Stimulated activated CD4-positive, alpha-beta T cell treated with anti-CD3 and anti-CD28 coated beads, Interleukin-15, amount 100 ng/mL, for 24 hours (primary cell): ENCODE measurements around the gene SLC39A7.

Source experiments
- DNase-seq: peaks from one replicate; pipeline ENCODE4 v3.0.0-alpha.2; 2020

Gene SLC39A7

GRCh38 chr6:33170176-33171015, 30.3 kb upstream of the SLC39A7 start:
- DNase-seq, result no peak

DNA sequence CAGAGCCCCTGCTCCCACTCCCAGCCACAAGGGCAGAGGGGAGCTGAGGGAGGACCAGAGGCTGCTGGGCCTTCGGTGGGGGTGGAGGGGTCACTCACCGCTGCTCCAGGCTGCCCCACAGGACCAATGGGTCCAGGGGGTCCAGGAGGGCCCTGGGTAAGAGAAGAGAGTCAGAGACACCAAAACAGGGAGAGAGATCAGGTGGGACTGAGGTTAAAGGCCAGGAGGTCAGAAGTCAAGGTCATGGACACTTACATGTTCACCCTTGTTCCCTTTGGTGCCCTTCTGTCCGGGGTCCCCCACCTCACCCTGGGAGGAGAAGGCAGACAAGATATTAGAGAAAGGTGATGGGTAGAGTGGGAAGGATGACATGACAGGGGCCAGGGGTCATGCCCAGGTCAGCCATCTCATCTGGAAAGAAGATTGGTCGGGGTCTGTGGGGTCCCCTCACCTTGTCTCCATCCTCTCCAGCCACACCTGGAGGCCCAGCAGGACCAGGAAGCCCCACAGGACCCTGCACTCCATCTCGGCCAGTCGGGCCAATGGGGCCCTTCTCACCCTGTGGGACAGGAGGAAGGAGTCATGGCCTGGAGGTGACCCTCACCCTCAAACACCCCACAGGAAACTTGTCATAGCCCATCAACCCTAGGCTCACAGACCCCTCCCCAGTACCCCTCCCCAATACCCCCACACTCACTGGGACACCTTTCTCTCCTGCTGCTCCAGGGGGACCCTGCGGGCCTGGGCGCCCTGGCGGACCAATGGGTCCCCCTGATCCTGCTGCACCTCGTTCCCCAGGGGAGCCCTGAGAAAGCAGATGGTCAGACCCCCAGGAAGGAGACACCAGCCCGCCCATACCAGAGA, 29.4 kb upstream of the SLC39A7 start:
- no peak for DNase-seq

GRCh38 chr6:33171880-33172687, 28.6 kb upstream of the SLC39A7 start:
- no peak for DNase-seq

GRCh38 chr6:33172688-33173534, 27.8 kb upstream of the SLC39A7 start:
- DNase-seq, result no peak

- no peak for DNase-seq
Measured at GRCh38 chr6:33173535-33174180, 27.0 kb upstream of the SLC39A7 start.

- no peak for DNase-seq
Measured at GRCh38 chr6:33174784-33175183, 25.9 kb upstream of the SLC39A7 start.

DNA sequence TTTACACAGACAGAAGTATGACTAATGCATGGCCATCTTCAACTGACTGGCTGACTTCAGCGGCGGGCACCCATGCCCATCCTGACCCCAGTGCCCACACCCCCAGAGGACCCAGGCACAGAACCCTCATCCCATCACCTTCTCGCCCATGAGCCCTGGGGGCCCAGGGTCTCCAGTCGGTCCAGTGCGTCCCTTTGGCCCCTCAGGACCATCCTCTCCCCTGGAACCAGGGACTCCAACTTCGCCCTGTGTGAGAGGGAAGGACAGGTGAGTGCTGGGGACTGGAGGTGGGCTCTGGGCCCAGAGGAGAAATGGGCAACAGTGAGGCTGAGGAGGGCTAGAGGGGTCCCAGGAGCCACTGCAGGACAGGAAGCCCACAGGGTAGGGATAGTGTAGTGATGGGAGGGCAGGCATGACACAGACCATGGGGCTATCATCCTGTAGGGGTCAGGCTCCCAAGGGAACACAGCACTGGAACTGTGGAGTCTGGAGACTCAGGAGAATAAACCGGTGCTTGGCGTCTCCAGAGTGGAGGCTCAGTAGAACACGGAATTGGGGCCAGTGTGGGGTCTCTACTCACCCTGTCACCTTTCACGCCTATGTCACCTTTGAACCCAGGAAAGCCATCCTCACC, 25.1 kb upstream of the SLC39A7 start:
- no peak for DNase-seq

DNA sequence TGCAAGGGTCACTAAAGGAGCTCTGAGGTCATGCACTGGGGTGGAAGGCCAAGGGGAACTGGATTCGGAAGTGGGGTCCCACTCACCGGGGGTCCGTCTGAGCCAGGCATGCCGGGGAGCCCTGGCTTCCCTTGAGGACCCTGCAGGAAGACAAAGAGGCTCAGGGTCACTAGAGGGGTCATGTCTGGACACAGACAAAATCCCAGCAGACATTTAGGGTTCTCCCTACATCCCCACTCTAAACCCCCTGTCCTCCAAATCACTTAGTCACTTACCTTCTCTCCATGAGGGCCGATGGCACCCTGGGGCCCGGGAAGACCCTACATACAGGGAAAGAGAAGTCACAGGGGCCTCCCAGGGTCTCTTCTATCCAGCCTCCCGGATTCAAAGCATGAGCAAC, 23.8 kb upstream of the SLC39A7 start:
- DNase-seq, result no peak

DNA sequence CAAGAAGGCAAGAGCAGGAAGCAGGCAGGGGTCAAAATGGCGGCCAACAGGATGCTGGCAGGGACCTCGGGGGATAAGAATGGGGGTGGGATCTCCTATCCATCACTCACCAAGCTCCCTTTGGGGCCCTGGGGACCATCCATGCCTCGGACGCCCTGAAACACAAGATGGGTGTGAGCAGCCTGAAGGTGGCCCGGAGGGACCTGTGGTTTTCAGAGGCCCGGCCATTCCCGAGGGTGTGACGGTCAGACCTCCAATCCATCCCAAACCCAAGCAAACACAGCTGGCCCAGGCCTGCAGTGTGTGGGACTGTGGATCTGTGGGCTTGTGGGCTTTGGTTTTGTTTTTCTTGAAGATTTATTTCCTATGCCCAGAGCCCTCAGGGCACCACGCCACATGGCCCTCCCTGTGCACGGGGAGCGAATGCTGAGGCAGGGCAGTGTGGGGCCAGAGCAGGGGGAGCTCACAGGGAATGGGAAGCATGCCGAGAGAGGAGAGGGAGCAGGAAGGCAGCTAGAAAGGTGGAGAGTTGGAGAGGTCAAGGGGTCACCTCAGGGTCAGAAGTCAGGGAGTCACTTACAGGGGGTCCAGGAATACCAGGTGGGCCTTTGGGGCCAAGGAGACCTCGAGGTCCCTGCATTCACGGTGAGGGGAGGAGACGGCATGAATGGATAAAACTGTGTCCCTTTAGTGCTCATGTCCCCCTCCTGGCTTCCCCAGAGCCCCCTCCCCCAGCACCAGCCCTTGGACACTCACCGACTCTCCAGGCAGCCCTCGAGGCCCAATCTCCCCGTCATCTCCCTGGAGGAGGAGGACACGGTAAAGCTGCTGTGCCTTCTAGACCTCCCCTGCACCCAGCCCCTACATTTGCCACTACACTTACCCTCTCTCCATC, 22.9 kb upstream of the SLC39A7 start:
- DNase-seq, result no peak

GRCh38 chr6:33178755-33179475, 21.8 kb upstream of the SLC39A7 start:
- DNase-seq, result no peak

DNA sequence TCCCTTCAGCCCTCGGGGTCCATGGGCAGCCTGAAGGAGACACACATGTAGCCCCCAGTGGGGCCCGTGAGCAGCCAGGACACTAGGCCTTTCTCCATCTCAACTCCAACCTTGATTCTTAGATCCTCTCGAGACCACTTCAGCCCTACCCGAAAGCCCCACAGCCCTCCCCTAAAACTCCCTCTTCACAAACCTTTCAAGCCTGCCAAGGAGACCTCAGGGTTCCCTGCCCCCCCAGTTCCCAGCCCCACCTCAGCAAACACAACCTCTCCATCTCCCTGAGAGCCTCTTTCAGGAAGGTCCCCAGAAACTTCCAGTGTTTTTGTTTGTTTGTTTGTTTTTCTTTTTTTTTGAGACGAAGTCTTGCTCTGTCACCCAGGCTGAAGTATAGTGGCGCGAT, 19.5 kb upstream of the SLC39A7 start:
- no peak for DNase-seq

DNA sequence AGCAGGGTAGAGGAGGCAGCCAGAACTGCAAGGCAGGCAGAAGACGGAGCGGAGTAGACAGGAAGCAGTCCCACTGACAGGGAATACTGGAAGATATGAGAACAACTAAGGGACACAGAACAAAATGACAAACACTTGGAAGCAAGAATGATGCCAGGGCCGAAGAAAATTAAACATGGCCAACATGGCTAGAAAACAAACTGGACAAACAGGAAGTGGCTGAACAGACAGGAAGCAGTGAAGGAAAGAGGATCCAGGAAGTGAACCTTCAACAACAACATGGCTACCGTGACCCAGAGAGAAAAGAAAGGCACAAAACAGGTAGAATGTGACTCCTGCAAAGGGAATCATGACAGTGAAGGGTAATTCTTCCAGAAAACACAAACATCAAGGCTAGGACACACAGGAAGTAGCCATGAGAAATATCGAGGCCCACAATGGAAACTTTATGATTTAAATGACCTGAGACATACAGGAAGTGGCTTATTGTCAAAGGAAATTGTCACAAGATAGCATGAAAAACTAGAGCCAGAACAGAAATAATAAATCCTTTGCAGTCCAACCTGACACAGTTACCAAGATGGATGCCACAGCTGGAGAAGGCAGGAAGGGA, 17.5 kb upstream of the SLC39A7 start:
- no peak for DNase-seq

GRCh38 chr6:33185190-33185589, 15.5 kb upstream of the SLC39A7 start:
- no peak for DNase-seq

DNA sequence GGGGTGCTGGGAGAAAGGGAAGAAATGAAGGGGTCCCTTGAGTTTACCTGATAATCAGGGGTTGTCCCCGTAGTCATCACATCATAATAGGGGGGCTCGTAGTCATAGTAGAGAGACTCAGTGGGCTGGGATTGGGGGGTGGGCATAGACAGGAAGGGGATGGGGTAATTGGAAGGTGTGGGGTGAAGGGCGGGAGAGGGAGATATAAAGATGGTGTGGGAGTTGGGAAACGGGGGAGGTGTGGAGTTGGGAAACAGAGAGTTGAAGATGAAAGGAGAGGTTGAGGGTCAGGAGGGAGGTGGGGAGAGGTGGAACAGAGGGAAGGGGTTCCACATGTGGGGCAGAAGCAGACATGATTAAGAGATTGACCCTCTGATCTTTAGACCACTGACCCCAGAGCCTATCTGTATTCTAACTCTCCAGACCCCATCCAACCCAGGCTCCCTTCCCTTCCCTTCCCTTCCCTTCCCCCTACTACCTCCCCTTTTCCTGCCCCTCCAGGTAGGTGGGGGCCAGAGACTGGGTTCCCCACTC, 14.9 kb upstream of the SLC39A7 start:
- DNase-seq, result no peak

GRCh38 chr6:33187809-33188208, 12.9 kb upstream of the SLC39A7 start:
- no peak for DNase-seq

- DNase-seq, result no peak
Measured at GRCh38 chr6:33189164-33189563, 11.5 kb upstream of the SLC39A7 start.

- no peak for DNase-seq
Measured at GRCh38 chr6:33189625-33190448, 10.8 kb upstream of the SLC39A7 start.
